ENCODE data around the gene IL17RB. TPM values are rescaled to one million over a fixed set of nuclear protein-coding genes. Genes with fewer than 3 reads are reported as not detected.

The IL17RB gene
- total RNA-seq, 1 donor, result under 0.01 TPM

DNA sequence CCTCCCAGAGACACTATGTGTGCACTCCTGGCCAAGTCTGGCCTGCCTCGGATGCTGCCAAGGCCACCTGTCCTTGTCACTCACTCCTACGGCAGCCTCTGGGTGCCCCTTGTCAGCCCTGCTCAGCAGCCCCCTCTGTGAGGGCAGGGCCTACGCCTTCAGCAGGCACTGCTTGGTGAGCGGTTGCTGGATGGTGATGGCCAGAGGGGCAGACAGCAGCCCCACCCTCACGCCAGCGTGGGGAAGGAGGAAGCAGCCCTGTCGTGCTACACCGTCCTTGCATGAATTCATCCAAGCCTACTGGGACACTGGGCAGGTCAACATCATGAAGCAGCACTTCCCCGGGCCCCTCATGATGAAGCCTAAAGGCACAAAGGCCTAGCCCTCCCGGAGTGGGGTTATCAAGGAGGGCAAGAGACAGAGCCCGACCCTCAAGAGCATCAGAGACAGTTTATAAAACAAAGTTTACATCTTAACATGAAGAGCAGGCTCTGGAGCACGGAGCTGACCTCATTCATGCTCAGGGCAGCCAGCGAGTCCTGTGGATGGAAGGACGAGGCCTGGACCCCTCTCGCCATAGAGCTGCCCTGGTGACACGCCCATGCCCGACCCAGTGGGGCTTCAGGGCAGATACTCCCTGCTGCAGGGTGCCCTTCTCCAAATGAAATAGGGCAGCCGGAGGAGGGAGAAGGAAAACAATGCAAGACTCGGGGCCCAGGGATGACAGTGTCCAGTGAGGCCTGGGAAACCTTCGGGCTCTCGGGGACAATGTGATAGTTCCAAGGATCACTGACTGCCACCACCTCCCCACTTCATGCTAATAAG lies 25.4 kb upstream of the IL17RB start:
- Histone ChIP-seq H3K4me2 (ENCODE audit: insufficient read depth, low read length) (no peak overlapping the region), H3K27me3 (ENCODE audit: insufficient read depth, low read length) (no peaks in the 10 kb centered on the region), H3K36me3 (ENCODE audit: insufficient read depth, low read length) (no peaks in the 10 kb centered on the region), H3K27ac (ENCODE audit: low read depth, low read length) (no peak overlapping the region), H2AFZ (ENCODE audit: low read length) (no peak overlapping the region), H3K79me2 (ENCODE audit: insufficient read depth, low read length) (no peaks in the 10 kb centered on the region), H3K4me3 (ENCODE audit: insufficient read depth, low read length) (no peak overlapping the region), H3K4me1 (ENCODE audit: insufficient read depth, low read length) (no peaks in the 10 kb centered on the region), H4K20me1 (ENCODE audit: insufficient read depth, low read length) (no peaks in the 10 kb centered on the region), H3K9me3 (ENCODE audit: low read depth, low read length) (no peaks in the 10 kb centered on the region)
- TF ChIP-seq, protein P1, sequence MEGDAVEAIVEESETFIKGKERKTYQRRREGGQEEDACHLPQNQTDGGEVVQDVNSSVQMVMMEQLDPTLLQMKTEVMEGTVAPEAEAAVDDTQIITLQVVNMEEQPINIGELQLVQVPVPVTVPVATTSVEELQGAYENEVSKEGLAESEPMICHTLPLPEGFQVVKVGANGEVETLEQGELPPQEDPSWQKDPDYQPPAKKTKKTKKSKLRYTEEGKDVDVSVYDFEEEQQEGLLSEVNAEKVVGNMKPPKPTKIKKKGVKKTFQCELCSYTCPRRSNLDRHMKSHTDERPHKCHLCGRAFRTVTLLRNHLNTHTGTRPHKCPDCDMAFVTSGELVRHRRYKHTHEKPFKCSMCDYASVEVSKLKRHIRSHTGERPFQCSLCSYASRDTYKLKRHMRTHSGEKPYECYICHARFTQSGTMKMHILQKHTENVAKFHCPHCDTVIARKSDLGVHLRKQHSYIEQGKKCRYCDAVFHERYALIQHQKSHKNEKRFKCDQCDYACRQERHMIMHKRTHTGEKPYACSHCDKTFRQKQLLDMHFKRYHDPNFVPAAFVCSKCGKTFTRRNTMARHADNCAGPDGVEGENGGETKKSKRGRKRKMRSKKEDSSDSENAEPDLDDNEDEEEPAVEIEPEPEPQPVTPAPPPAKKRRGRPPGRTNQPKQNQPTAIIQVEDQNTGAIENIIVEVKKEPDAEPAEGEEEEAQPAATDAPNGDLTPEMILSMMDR (IDR thresholded peaks at IDR 0.05; ENCODE audit: extremely low read depth, low read depth, low read length), result no peak
- DNase-seq (ENCODE audit: insufficient read length, low spot score, missing footprints), result no peak

DNA sequence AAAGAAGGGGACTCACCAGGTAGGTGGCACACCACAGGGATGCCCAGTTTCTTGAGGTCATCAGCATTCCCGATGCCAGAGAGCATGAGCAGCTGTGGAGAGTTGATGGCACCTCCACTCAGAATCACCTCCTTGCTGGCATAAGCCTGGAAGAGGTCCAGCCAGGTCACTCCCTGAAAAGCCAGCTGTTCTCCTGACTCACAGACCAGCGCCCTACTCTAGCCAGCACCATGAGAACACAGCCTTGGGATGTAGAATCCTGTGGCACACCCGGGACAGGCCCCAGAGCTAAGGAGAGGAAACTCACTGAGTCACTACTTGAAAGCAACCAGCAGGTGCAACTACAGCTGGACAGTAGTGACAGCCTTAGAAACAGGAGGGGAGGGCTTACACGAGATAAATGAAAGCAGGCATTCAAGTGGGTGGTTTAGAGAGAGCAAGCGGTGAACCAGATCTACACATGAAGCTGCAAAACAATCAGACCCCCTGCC lies 24.7 kb upstream of the IL17RB start:
- Histone ChIP-seq H2AFZ (ENCODE audit: low read length) (no peak overlapping the region), H3K4me1 (ENCODE audit: insufficient read depth, low read length) (no peaks in the 10 kb centered on the region), H3K9me3 (ENCODE audit: low read depth, low read length) (no peaks in the 10 kb centered on the region), H3K4me2 (ENCODE audit: insufficient read depth, low read length) (no peak overlapping the region), H3K79me2 (ENCODE audit: insufficient read depth, low read length) (no peaks in the 10 kb centered on the region), H3K27me3 (ENCODE audit: insufficient read depth, low read length) (no peaks in the 10 kb centered on the region), H3K36me3 (ENCODE audit: insufficient read depth, low read length) (no peaks in the 10 kb centered on the region), H4K20me1 (ENCODE audit: insufficient read depth, low read length) (no peaks in the 10 kb centered on the region), H3K4me3 (ENCODE audit: insufficient read depth, low read length) (no peak overlapping the region), H3K27ac (ENCODE audit: low read depth, low read length) (no peak overlapping the region)
- TF ChIP-seq, protein P1 (IDR thresholded peaks at IDR 0.05; ENCODE audit: extremely low read depth, low read depth, low read length), result no peak
- DNase-seq (ENCODE audit: insufficient read length, low spot score, missing footprints), result no peak

DNA sequence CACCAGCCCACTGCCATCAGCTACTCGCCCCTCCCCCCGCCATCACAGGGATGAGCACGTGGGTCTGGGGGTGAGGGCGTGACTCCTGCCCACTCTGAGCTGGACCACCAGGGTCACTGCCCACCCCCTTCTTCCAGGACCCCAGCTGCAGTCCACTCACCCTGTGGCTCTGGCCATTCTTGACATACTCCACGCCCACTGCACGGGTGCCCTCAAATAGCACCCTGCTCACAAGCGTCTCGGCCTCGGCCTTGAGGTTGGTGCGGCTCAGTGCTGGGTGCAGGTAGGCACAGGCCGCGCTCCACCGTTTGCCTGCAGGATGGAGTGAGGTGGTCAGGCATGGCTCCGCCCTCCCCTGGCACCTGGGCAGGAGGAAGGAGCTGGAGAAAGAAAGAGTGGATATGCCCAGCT lies 24.0 kb upstream of the IL17RB start:
- Histone ChIP-seq H3K4me1 (ENCODE audit: insufficient read depth, low read length) (no peaks in the 10 kb centered on the region), H3K36me3 (ENCODE audit: insufficient read depth, low read length) (no peaks in the 10 kb centered on the region), H4K20me1 (ENCODE audit: insufficient read depth, low read length) (no peaks in the 10 kb centered on the region), H3K79me2 (ENCODE audit: insufficient read depth, low read length) (no peaks in the 10 kb centered on the region), H3K9me3 (ENCODE audit: low read depth, low read length) (no peaks in the 10 kb centered on the region), H3K27me3 (ENCODE audit: insufficient read depth, low read length) (no peaks in the 10 kb centered on the region), H2AFZ (ENCODE audit: low read length) (no peak overlapping the region), H3K4me3 (ENCODE audit: insufficient read depth, low read length) (no peak overlapping the region), H3K27ac (ENCODE audit: low read depth, low read length) (no peak overlapping the region), H3K4me2 (ENCODE audit: insufficient read depth, low read length) (no peak overlapping the region)
- DNase-seq (ENCODE audit: insufficient read length, low spot score, missing footprints), result no peak
- TF ChIP-seq, protein P1 (IDR thresholded peaks at IDR 0.05; ENCODE audit: extremely low read depth, low read depth, low read length), result no peak
